GM12891 (cell line): ENCODE results near the gene TMCC1.

Experiments
- POLR2A ChIP-seq: IDR thresholded peaks from 2 replicates; pipeline ENCODE4 v1.6.1; 2011; ENCODE audit warnings: low read depth, low read length, control low read depth
- POLR2AphosphoS5 ChIP-seq: IDR thresholded peaks from 2 replicates; pipeline ENCODE4 v1.6.1; 2011; ENCODE audit warnings: low read depth, low read length, control low read depth
- TAF1 ChIP-seq: IDR thresholded peaks from 2 replicates; pipeline ENCODE4 v1.6.1; 2011; ENCODE audit warnings: low read depth, low read length, control low read depth

DNA sequence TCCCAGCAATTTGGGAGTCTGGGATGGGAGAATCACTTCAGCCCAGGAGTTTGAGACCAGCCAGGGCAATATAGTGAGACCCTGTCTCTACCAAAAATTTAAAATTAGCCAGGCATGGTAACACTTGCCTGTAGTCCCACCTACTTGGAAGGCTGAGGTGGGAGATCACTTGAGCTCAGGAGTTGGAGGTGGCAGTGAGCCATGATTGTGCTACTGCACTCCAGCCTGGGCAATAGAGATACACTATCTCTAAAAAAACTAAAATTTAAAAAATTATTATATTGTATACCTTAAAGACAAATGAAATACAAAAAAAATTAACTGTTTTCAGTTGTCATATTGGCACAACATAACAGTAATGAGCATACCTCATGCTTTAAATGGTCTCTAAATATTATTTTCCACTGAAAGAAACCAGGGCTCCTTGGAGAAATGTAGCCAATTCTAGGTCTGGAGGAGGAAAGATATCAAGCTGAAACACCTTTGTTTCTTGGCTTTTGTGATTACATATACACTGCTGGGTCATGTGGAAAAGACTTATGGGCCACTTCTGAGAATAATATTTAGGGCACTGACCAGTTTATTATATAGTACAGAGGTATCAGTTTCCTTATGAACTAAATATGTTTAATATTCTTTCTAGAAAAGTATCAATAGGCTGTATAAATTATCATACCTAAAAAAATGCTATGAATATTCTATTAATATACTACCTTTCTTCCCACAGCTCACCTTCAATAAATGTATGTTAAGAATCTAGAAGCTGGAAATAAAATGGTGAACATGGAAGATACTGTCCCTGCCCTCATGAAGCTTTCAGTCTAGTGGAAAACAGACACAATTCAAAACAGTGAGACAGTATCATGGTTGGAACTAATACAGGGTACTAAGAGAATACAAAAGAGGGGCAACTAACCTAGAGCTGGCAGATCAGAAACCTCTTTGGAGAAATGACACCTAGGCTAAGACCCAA, 119.5 kb downstream of the TMCC1 start:
- TF ChIP-seq TAF1 (no peak), POLR2AphosphoS5 (no peak), POLR2A (no peak)
